Pancreas (tissue), 10 donors: ENCODE measurements around the gene MAML3. TPM values are rescaled to one million over a fixed set of nuclear protein-coding genes. Genes with fewer than 3 reads are reported as not detected.

ENCODE experiments used
- ATAC-seq, 4 donors: fragments of 200-7000 bp; cut with Tn5 transposase; one replicate each; pipeline versions ENCODE4 v1.8.0 to v1.9.1; 2020; ENCODE audit warnings: mild to moderate bottlenecking in 4 of 4, moderate library complexity in 4 of 4
- DNase-seq, 6 donors: peaks; one replicate each; pipeline ENCODE4 v3.0.0-alpha.2; 2020
- FAIRE-seq: peaks from 2 replicates; lab custom pipeline; 2012; peaks lifted over from hg19 to GRCh38; lab: Jason Lieb, UNC
- H3K27ac ChIP-seq, 4 donors: fragments of 200-600 bp; sonication (generic); 1 replicate in 3 of 4; 2 replicates in 1 of 4; pipeline versions ENCODE4 v1.5.0 to v1.8.0; 2020
- H3K27me3 ChIP-seq, 4 donors: fragments of 200-600 bp; one replicate each; pipeline ENCODE4 v1.8.0; 2021
- H3K36me3 ChIP-seq, 3 donors: fragments of 200-600 bp; sonication (generic) in 1 of 3; one replicate each; pipeline versions ENCODE4 v1.5.0 to v1.8.0; 2020 to 2021
- H3K4me1 ChIP-seq, 3 donors: fragments of 200-600 bp; one replicate each; pipeline ENCODE4 v1.8.0; 2021
- H3K4me3 ChIP-seq, 4 donors: fragments of 200-600 bp; sonication (generic) in 2 of 4; one replicate each; pipeline versions ENCODE4 v1.5.0 to v1.8.0; 2020 to 2021
- H3K9me3 ChIP-seq, 4 donors: fragments of 200-600 bp; one replicate each; pipeline ENCODE4 v1.8.0; 2021
- WGBS, 2 donors: extraction: QIAGEN DNeasy Blood & Tissue Kit; methylation state at CpG; one replicate each; pipeline ENCODE4 v1.1.7; 2013; 5-methylcytosine and 5-hydroxymethylcytosine counted together
- intact Hi-C, 3 donors: fragments of 100-400 bp; cut with DNase I; formaldehyde crosslinking; loops; one replicate each; pipeline versions ENCODE4 v1.11.1 to v1.14.2; 2022
- polyA plus RNA-seq, 2 donors: library from polyadenylated mRNA; stranded (reverse); fragments of 200-250 nt; gene quantifications; one replicate each; pipeline ENCODE4 v1.2.3, GENCODE V29; 2013
- total RNA-seq, 6 donors: library from RNA; stranded (reverse); fragmentation: NEBNext Ultra II Directional in 4 of 6; extraction: Animal tissue kit (Norgen Biotek cat#: 25700) in 4 of 6; gene quantifications; one replicate each; pipeline versions ENCODE4 v1.2.1 to v1.2.4, GENCODE V29; 2021 to 2023
- TF ChIP-seq, protein P1 (sequence below), 4 donors: fragments of 200-600 bp; sonication (generic) in 3 of 4; IDR thresholded peaks; one replicate each; pipeline versions ENCODE4 v1.5.0 to v1.8.0; 2021; ENCODE audit warnings: antibody characterized with exemption in 4 of 4
- donor health status: healthy with polysubstance abuse.
- donor health status: DM: no; HTN: no; CAD: no; lungs with moderate emphysema.
- donor health status: DM: no; HTN: no; CAD: no.
- donor health status: control.
- donor health status: control.
- donor health status: Bipolar disorder and iron deficiency.
- donor health status: DM: yes; HTN: yes; CAD: no.
- donor health status: DM: no; HTN: no; CAD: no.
- donor health status: DM: no; HTN: no; CAD: no.
- donor health status: DM: yes; HTN: yes; CAD: no.

The MAML3 gene
- total and polyA plus RNA-seq, 8 donors, result 3.8 to 8.9 (median 5.9) TPM

DNA sequence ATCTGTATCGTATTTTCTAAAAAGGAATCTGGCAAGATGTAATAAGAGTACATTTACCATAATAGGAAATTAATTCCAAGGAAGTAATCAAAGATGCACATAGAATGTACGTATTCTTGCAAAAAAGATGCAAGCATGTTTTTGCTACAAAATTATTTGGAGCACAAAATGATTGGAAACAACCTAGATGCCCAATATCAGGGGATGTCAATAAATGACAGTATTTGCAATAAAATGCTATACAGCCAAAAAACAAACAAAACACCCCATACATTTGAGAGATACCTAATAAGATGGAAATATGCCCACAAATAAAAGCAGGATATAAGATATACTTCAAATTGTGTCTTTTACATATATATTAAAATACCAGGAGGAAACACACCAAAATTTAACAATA, 29.3 kb upstream of the MAML3 start:
- intact Hi-C loops, result no loop called here
- H3K9me3 ChIP-seq, result no peaks in the 10 kb centered on the region
- no peaks in the 10 kb centered on the region for H3K4me1 ChIP-seq
- no peak overlapping the region for H3K27ac ChIP-seq
- WGBS, 2 donors, result 94 to 99% methylated on average over 2 of the region's 2 CpGs
- no peaks in the 10 kb centered on the region for H3K36me3 ChIP-seq
- ATAC-seq (no peak), DNase-seq (no peak), FAIRE-seq (no peak)
- TF ChIP-seq, protein P1, sequence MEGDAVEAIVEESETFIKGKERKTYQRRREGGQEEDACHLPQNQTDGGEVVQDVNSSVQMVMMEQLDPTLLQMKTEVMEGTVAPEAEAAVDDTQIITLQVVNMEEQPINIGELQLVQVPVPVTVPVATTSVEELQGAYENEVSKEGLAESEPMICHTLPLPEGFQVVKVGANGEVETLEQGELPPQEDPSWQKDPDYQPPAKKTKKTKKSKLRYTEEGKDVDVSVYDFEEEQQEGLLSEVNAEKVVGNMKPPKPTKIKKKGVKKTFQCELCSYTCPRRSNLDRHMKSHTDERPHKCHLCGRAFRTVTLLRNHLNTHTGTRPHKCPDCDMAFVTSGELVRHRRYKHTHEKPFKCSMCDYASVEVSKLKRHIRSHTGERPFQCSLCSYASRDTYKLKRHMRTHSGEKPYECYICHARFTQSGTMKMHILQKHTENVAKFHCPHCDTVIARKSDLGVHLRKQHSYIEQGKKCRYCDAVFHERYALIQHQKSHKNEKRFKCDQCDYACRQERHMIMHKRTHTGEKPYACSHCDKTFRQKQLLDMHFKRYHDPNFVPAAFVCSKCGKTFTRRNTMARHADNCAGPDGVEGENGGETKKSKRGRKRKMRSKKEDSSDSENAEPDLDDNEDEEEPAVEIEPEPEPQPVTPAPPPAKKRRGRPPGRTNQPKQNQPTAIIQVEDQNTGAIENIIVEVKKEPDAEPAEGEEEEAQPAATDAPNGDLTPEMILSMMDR (IDR thresholded peaks at IDR 0.05), result no peak
- H3K4me3 ChIP-seq, result no peak overlapping the region
- no peaks in the 10 kb centered on the region for H3K27me3 ChIP-seq

DNA sequence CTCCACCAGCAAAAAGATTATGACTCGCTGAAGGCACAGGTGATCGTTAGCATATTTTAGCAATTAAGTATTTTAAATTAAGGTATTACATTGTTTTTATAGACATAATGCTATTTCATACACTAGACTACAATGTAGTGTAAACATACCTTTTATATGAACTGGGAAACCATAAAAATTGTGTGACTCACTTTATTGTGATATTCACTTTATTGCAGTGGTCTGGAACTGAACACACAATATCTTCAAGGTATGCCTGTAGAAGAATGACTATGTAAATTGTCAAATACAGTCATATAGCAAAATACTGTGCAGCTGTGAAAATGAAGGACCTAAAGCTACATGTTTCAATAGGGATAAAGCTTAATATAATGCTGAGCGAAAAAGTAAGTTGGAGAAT, 26.6 kb upstream of the MAML3 start:
- intact Hi-C loops, result no loop called here
- no peak for ATAC-seq
- H3K27me3 ChIP-seq, result no peaks in the 10 kb centered on the region
- H3K4me3 ChIP-seq, result no peak overlapping the region
- H3K36me3 ChIP-seq, result no peaks in the 10 kb centered on the region
- H3K4me1 ChIP-seq, result no peaks in the 10 kb centered on the region
- no peaks in the 10 kb centered on the region for H3K9me3 ChIP-seq
- WGBS, 2 donors, result 94 to 95% methylated on average over 3 of the region's 3 CpGs
- DNase-seq, result no peak
- TF ChIP-seq, protein P1 (IDR thresholded peaks at IDR 0.05), result no peak
- FAIRE-seq, result peak; percentile 71
- H3K27ac ChIP-seq, result no peak overlapping the region

DNA sequence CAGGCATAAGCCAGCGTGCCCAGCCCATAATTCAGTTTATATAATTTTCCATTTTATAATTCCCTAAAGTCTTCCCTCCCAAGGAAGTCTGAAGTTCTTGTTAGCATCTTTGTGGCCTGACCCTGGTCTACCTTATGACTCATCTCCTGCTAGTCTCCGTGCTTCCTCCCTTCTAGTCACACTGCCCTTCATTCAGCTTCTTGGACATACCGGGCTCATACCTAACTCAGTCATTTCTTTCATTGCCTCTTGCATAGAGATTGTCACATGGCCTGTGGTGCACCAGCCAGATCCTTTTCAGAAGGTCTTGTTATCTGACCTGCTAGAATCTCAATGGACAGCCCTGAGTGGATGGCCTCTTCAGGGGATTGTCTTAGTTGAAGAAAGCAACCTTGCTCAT, 22.8 kb upstream of the MAML3 start:
- Histone ChIP-seq H3K27me3 (no peaks in the 10 kb centered on the region), H3K9me3 (no peaks in the 10 kb centered on the region), H3K27ac (no peak overlapping the region), H3K36me3 (no peaks in the 10 kb centered on the region), H3K4me1 (no peaks in the 10 kb centered on the region), H3K4me3 (no peak overlapping the region)
- ATAC-seq, result no peak
- intact Hi-C loops, result no loop called here
- WGBS, 2 donors, result 92 to 96% methylated on average over 3 of the region's 3 CpGs
- no peak for FAIRE-seq
- TF ChIP-seq, protein P1 (IDR thresholded peaks at IDR 0.05), result no peak
- DNase-seq, result no peak

DNA sequence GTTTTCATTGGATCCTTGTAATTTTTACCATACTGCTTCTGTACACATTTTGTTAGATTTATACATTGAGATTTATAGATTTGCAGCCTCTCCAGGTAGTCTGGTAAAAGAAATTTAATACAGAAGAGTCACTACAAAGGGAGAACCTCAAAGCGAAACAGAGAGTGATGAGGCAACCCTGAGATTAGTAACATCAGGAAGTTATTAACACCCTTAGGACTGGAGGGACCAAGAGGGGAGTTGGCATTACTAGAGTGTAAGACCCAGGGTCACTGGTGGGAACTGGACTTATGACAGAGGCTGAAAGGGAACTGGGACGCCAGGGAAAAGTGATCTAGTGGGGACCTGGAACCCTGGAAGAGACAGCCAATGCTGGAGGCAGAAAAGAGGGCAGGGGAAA, 20.6 kb upstream of the MAML3 start:
- FAIRE-seq, result no peak
- no peak overlapping the region for H3K4me3 ChIP-seq
- no peak overlapping the region for H3K27ac ChIP-seq
- no peaks in the 10 kb centered on the region for H3K27me3 ChIP-seq
- no peak for ATAC-seq
- no peaks in the 10 kb centered on the region for H3K9me3 ChIP-seq
- no peaks in the 10 kb centered on the region for H3K4me1 ChIP-seq
- WGBS, 2 donors, result 81% methylated on average over 2 of the region's 2 CpGs
- no peaks in the 10 kb centered on the region for H3K36me3 ChIP-seq
- no peak for DNase-seq
- TF ChIP-seq, protein P1 (IDR thresholded peaks at IDR 0.05), result no peak
- intact Hi-C loops, result no loop called here

DNA sequence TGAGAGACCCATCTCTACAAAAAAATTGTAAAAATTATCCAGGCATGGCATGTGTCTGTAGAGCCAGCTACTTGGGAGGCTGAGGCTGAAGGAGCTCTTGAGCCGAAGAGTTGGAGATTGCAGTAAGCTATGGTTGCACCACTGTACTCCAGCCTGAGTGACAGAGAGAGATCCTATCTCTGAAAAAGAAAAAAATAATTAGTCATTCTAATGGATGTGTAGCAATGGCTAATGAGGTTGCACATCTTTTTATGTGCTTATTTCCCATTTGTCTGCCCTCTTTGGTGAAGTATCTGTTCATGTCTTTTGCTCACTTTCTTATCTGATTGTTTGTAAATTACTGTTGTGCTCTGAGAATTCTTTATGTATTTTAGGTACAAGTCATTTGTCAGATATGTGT, 19.0 kb upstream of the MAML3 start:
- no peaks in the 10 kb centered on the region for H3K4me1 ChIP-seq
- DNase-seq (no peak), ATAC-seq (no peak), FAIRE-seq (no peak)
- H3K4me3 ChIP-seq, result no peak overlapping the region
- no peak overlapping the region for H3K27ac ChIP-seq
- intact Hi-C loops, result no loop called here
- WGBS, 2 donors, result 85 to 100% methylated on average over 1 of the region's 1 CpG
- no peaks in the 10 kb centered on the region for H3K27me3 ChIP-seq
- H3K36me3 ChIP-seq, result no peaks in the 10 kb centered on the region
- H3K9me3 ChIP-seq, result no peaks in the 10 kb centered on the region
- TF ChIP-seq, protein P1 (IDR thresholded peaks at IDR 0.05), result no peak
